Gastrocnemius medialis (tissue), 4 donors: Measurements from ENCODE around the gene HDAC7.

Experiments used
- POLR2A ChIP-seq, 2 donors: fragments of 450-650 bp; IDR thresholded peaks; one replicate each; pipeline ENCODE4 v1.6.1; 2017; ENCODE audit warnings: antibody characterized with exemption in 2 of 2, mild to moderate bottlenecking in 2 of 2, moderate library complexity in 2 of 2
- TF ChIP-seq, protein P1 (sequence below), 5 experiments: fragments of 450-650 bp in 3 of 5; fragments of 200-600 bp in 2 of 5; sonication (generic) in 2 of 5; IDR thresholded peaks in 4 of 5; conservative IDR thresholded peaks in 1 of 5; 1 replicate in 4 of 5; 2 replicates in 1 of 5; pipeline ENCODE4 v1.5.1; 2016 to 2019; ENCODE audit warnings: antibody characterized with exemption in 5 of 5, mild to moderate bottlenecking in 3 of 5, moderate library complexity in 3 of 5

GRCh38 chr12:47742253-47742825, 77.4 kb downstream of the HDAC7 start:
- TF ChIP-seq, protein P1, sequence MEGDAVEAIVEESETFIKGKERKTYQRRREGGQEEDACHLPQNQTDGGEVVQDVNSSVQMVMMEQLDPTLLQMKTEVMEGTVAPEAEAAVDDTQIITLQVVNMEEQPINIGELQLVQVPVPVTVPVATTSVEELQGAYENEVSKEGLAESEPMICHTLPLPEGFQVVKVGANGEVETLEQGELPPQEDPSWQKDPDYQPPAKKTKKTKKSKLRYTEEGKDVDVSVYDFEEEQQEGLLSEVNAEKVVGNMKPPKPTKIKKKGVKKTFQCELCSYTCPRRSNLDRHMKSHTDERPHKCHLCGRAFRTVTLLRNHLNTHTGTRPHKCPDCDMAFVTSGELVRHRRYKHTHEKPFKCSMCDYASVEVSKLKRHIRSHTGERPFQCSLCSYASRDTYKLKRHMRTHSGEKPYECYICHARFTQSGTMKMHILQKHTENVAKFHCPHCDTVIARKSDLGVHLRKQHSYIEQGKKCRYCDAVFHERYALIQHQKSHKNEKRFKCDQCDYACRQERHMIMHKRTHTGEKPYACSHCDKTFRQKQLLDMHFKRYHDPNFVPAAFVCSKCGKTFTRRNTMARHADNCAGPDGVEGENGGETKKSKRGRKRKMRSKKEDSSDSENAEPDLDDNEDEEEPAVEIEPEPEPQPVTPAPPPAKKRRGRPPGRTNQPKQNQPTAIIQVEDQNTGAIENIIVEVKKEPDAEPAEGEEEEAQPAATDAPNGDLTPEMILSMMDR (IDR thresholded peaks at IDR 0.05 in 4 of 5, conservative IDR thresholded peaks at IDR 0.05 in 1 of 5) = peak; percentile 91 to 95 (median 92)
- no peak for TF ChIP-seq POLR2A (IDR thresholded peaks at IDR 0.05)
